Trophoblast cell (in vitro differentiated cells and primary cell): ENCODE data around the gene CPNE4.

Experiments
- DNase-seq, 2 donors: peaks; one replicate each; pipeline ENCODE4 v3.0.0-alpha.2; 2016
- H2AFZ ChIP-seq: 2 replicates; pipeline ENCODE4 v1.6.1; 2013; ENCODE audit warnings: low read length, moderate library complexity, mild to moderate bottlenecking; ENCODE audit not compliant: insufficient read depth, poor library complexity
- H2AK5ac ChIP-seq: 2 replicates; pipeline ENCODE4 v1.6.1; 2013; ENCODE audit warnings: mild to moderate bottlenecking, low read length
- H2BK120ac ChIP-seq: 2 replicates; pipeline ENCODE4 v1.6.1; 2013; ENCODE audit warnings: low read length, mild to moderate bottlenecking, moderate library complexity; ENCODE audit not compliant: insufficient read depth, poor library complexity
- H2BK12ac ChIP-seq: 2 replicates; pipeline ENCODE4 v1.6.1; 2013; ENCODE audit warnings: mild to moderate bottlenecking, low read length, moderate library complexity
- H2BK5ac ChIP-seq: 2 replicates; pipeline ENCODE4 v1.6.1; 2013; ENCODE audit warnings: low read length, low read depth, moderate library complexity, mild to moderate bottlenecking; ENCODE audit not compliant: poor library complexity
- H3K14ac ChIP-seq: 2 replicates; pipeline ENCODE4 v1.6.1; 2013; ENCODE audit warnings: mild to moderate bottlenecking, low read length
- H3K18ac ChIP-seq: 2 replicates; pipeline ENCODE4 v1.6.1; 2013; ENCODE audit warnings: mild to moderate bottlenecking, low read length
- H3K23ac ChIP-seq: 2 replicates; pipeline ENCODE4 v1.6.1; 2013; ENCODE audit warnings: low read length
- H3K27ac ChIP-seq: 2 replicates; pipeline ENCODE4 v1.5.1; 2013; ENCODE audit warnings: low read depth, mild to moderate bottlenecking, inconsistent platforms, low read length, moderate library complexity
- H3K27me3 ChIP-seq: 2 replicates; pipeline ENCODE4 v1.6.1; 2013; ENCODE audit warnings: inconsistent platforms, mild to moderate bottlenecking, low read length, moderate library complexity; ENCODE audit not compliant: insufficient read depth
- H3K36me3 ChIP-seq, 2 experiments: 1 replicate in 1 of 2; 2 replicates in 1 of 2; pipeline ENCODE4 v1.6.1; 2013; ENCODE audit warnings: low read length in 2 of 2, mild to moderate bottlenecking in 2 of 2, moderate library complexity in 1 of 2; ENCODE audit not compliant: insufficient read depth in 2 of 2, control insufficient read depth in 1 of 2
- H3K4ac ChIP-seq: 2 replicates; pipeline ENCODE4 v1.6.1; 2013; ENCODE audit warnings: low read depth, mild to moderate bottlenecking, low read length, moderate library complexity
- H3K4me1 ChIP-seq, 2 experiments: 1 replicate in 1 of 2; 2 replicates in 1 of 2; pipeline ENCODE4 v1.6.1; 2013; ENCODE audit warnings: low read length in 2 of 2, mild to moderate bottlenecking in 2 of 2, moderate library complexity in 1 of 2; ENCODE audit not compliant: insufficient read depth in 2 of 2, control insufficient read depth in 1 of 2
- H3K4me2 ChIP-seq: 2 replicates; pipeline ENCODE4 v1.6.1; 2013; ENCODE audit warnings: inconsistent platforms, mild to moderate bottlenecking, low read length, moderate library complexity
- H3K4me3 ChIP-seq: 2 replicates; pipeline ENCODE4 v1.5.1; 2013; ENCODE audit warnings: mild to moderate bottlenecking, low read depth, low read length, inconsistent platforms
- H3K79me1 ChIP-seq: one replicate; pipeline ENCODE4 v1.6.1; 2013; ENCODE audit warnings: low read length
- H3K79me2 ChIP-seq: 2 replicates; pipeline ENCODE4 v1.6.1; 2013; ENCODE audit warnings: low read length, mild to moderate bottlenecking; ENCODE audit not compliant: control insufficient read depth, insufficient read depth, poor library complexity
- H3K9ac ChIP-seq: 2 replicates; pipeline ENCODE4 v1.6.1; 2013; ENCODE audit warnings: mild to moderate bottlenecking, low read length
- H3K9me3 ChIP-seq: 2 replicates; pipeline ENCODE4 v1.6.1; 2013; ENCODE audit warnings: low read depth, mild to moderate bottlenecking, control low read depth, inconsistent platforms, low read length; ENCODE audit not compliant: insufficient read depth
- H4K12ac ChIP-seq: 2 replicates; pipeline ENCODE4 v1.6.1; 2013; ENCODE audit warnings: low read depth, mild to moderate bottlenecking, low read length, moderate library complexity
- H4K8ac ChIP-seq: 2 replicates; pipeline ENCODE4 v1.6.1; 2013; ENCODE audit warnings: low read depth, mild to moderate bottlenecking, low read length, moderate library complexity
- H4K91ac ChIP-seq: one replicate; pipeline ENCODE4 v1.6.1; 2013; ENCODE audit warnings: low read depth, mild to moderate bottlenecking, low read length, moderate library complexity
- WGBS: extraction: QIAGEN DNeasy Blood & Tissue Kit; methylation state at CpG from one replicate; pipeline ENCODE4 v1.1.7; 2013; ENCODE audit warnings: missing lambda C conversion rate; ENCODE audit not compliant: insufficient read length, insufficient coverage; ENCODE audit errors: extremely low coverage; 5-methylcytosine and 5-hydroxymethylcytosine counted together

CPNE4 gene

DNA sequence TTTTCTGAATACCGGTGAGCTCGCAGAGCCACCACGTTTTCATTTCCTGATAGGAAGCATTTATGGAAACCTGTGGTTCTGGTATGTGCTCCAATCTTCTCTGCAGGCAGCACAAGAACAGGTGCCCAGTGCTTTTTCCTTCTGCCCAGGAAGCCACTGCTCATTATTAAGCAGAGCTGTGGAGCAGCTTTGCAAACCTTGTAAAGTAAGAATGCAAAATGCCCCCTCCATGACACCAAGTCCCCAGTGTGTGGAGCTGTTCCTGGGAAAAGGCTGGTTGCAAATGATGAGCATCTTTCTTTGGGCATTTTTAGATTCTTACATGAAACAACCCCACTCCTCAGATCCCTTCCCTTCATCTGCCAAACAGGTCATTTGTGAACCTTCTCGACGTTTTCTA is 466.4 kb downstream of the CPNE4 start:
- no peak overlapping the region for H2AK5ac ChIP-seq

DNA sequence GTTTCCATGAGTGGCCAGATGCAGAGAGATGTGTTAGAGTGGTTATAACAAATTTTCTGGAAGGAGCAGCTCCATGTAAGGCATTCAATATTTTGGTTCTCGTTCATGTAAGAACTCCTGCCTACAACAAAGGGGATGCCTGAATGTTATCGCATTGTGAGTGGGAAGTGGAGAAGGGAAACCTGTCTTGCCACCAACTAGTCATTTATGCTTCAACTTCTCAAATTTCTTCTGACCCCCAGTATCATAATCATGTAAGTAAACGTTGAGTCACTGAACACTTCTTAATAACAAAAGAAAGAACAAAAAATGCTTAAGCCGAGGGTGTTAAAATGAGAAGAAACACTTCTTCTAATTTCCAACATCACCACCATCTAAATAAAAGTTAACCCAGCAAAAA is 470.0 kb downstream of the CPNE4 start:
- Histone ChIP-seq H3K4ac (no peak overlapping the region), H3K9ac (no peak overlapping the region), H3K36me3 (no peaks in the 10 kb centered on the region), H4K91ac (no peak overlapping the region), H3K4me1 (no peaks in the 10 kb centered on the region), H3K79me2 (no peaks in the 10 kb centered on the region), H2AFZ (no peak overlapping the region), H2AK5ac (no peak overlapping the region), H3K23ac (no peak overlapping the region), H3K4me3 (no peak overlapping the region), H2BK5ac (no peak overlapping the region), H2BK120ac (no peak overlapping the region), H3K14ac (no peak overlapping the region), H3K18ac (no peak overlapping the region), H2BK12ac (no peak overlapping the region), H3K27ac (no peak overlapping the region), H4K12ac (no peak overlapping the region), H3K4me2 (no peak overlapping the region), H3K9me3 (no peaks in the 10 kb centered on the region), H3K79me1 (no peaks in the 10 kb centered on the region), H3K27me3 (no peaks in the 10 kb centered on the region), H4K8ac (no peak overlapping the region)
- no CpG with 5 or more reads among the region's 4 CpGs for WGBS
- DNase-seq: no peak

More for the DNA sequence above, 466.4 kb downstream of the CPNE4 start:
- Histone ChIP-seq H3K36me3 (no peaks in the 10 kb centered on the region), H3K79me2 (no peaks in the 10 kb centered on the region), H3K9me3 (no peaks in the 10 kb centered on the region), H3K79me1 (no peaks in the 10 kb centered on the region), H3K4ac (no peak overlapping the region), H3K4me2 (no peak overlapping the region), H3K23ac (no peak overlapping the region), H4K8ac (no peak overlapping the region), H2BK5ac (no peak overlapping the region), H4K12ac (no peak overlapping the region), H2BK12ac (no peak overlapping the region), H4K91ac (no peak overlapping the region), H3K9ac (no peak overlapping the region), H3K4me1 (no peaks in the 10 kb centered on the region), H3K4me3 (no peak overlapping the region), H2BK120ac (no peak overlapping the region), H3K27me3 (no peaks in the 10 kb centered on the region), H3K27ac (no peak overlapping the region), H3K14ac (no peak overlapping the region), H3K18ac (no peak overlapping the region), H2AFZ (no peak overlapping the region)
- WGBS: no CpG with 5 or more reads among the region's 5 CpGs
- DNase-seq: no peak

DNA sequence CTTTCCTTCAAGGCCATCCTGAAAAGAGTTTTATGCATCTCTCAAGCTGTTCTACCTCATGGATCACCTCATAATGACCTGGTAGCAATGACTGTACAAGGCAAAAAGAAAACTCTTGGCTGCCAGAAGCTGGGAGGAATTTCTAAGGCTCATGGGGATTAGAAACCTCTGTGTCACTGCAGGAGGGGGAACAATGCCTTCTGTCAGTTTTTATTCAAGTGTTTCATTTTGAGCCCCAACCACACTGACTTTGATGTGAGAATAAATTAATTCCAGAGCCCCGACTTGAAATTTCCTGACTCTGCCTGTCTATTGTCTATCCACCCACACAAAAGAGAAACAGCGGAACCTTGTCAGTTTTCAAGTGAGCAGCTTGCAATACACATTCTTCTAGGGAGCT is 473.3 kb downstream of the CPNE4 start:
- H4K8ac ChIP-seq: no peak overlapping the region
- H2BK120ac ChIP-seq: no peak overlapping the region
- no peak overlapping the region for H3K9ac ChIP-seq
- H4K91ac ChIP-seq: no peak overlapping the region
- H3K4ac ChIP-seq: no peak overlapping the region
- H3K27me3 ChIP-seq: no peaks in the 10 kb centered on the region
- no peaks in the 10 kb centered on the region for H3K9me3 ChIP-seq
- no peak overlapping the region for H3K18ac ChIP-seq
- H4K12ac ChIP-seq: no peak overlapping the region
- DNase-seq: no peak
- no peak overlapping the region for H2AFZ ChIP-seq
- H2AK5ac ChIP-seq: no peak overlapping the region
- H2BK5ac ChIP-seq: no peak overlapping the region
- H3K27ac ChIP-seq: no peak overlapping the region
- no peak overlapping the region for H3K23ac ChIP-seq
- H3K79me1 ChIP-seq: no peaks in the 10 kb centered on the region
- H3K4me1 ChIP-seq: no peaks in the 10 kb centered on the region
- no CpG with 5 or more reads among the region's 2 CpGs for WGBS
- no peak overlapping the region for H2BK12ac ChIP-seq
- H3K4me2 ChIP-seq: no peak overlapping the region
- no peaks in the 10 kb centered on the region for H3K79me2 ChIP-seq
- H3K4me3 ChIP-seq: no peak overlapping the region
- no peaks in the 10 kb centered on the region for H3K36me3 ChIP-seq
- no peak overlapping the region for H3K14ac ChIP-seq

DNA sequence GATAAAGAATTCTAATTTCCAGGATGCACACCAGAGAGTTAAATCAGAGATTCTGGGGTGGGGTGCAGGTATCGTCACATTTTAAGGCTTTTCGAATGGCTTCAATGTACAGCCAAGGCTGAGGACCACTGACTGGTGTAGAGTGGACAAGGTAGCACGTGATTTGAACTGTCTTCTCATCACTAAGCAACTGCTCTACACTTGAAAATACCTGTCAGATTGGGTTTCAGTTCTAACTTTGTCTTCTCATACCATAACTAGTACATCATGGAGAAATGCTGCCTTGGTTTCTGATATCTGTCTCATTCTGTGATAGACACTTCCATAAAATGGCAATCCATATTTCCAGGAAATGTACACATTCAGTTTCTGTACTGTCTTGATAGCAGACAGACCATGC is 474.0 kb downstream of the CPNE4 start:
- no peak overlapping the region for H3K4ac ChIP-seq
- H3K18ac ChIP-seq: no peak overlapping the region
- H2BK12ac ChIP-seq: no peak overlapping the region
- no peak overlapping the region for H3K23ac ChIP-seq
- H2AK5ac ChIP-seq: no peak overlapping the region
- H2AFZ ChIP-seq: no peak overlapping the region
- H3K36me3 ChIP-seq: no peaks in the 10 kb centered on the region
- no peak overlapping the region for H3K4me3 ChIP-seq
- H2BK5ac ChIP-seq: no peak overlapping the region
- no peaks in the 10 kb centered on the region for H3K27me3 ChIP-seq
- H3K4me1 ChIP-seq: no peaks in the 10 kb centered on the region
- H4K12ac ChIP-seq: no peak overlapping the region
- no peaks in the 10 kb centered on the region for H3K9me3 ChIP-seq
- no peak overlapping the region for H3K9ac ChIP-seq
- no peaks in the 10 kb centered on the region for H3K79me2 ChIP-seq
- H4K91ac ChIP-seq: no peak overlapping the region
- no peak overlapping the region for H3K14ac ChIP-seq
- H2BK120ac ChIP-seq: no peak overlapping the region
- H3K4me2 ChIP-seq: no peak overlapping the region
- no peak overlapping the region for H4K8ac ChIP-seq
- H3K27ac ChIP-seq: no peak overlapping the region
- no peak for DNase-seq
- WGBS: no CpG with 5 or more reads among the region's 3 CpGs
- H3K79me1 ChIP-seq: no peaks in the 10 kb centered on the region
